GM21390 (cell line): ENCODE data around the gene PACSIN1.
"Not testable (repeated sequence)": the region's sequence is repeated elsewhere in the genome, so short reads cannot be mapped to it uniquely, and the experiment has no call there.

Experiments used
- ATAC-seq: cut with Tn5 transposase; IDR thresholded peaks from one replicate; pipeline ENCODE4 v1.9.1; 2021; ENCODE audit not compliant: unreplicated experiment

Gene PACSIN1

GRCh38 chr6:34457742-34458735 lies 7.8 kb upstream of the PACSIN1 start:
- no peak for ATAC-seq

DNA sequence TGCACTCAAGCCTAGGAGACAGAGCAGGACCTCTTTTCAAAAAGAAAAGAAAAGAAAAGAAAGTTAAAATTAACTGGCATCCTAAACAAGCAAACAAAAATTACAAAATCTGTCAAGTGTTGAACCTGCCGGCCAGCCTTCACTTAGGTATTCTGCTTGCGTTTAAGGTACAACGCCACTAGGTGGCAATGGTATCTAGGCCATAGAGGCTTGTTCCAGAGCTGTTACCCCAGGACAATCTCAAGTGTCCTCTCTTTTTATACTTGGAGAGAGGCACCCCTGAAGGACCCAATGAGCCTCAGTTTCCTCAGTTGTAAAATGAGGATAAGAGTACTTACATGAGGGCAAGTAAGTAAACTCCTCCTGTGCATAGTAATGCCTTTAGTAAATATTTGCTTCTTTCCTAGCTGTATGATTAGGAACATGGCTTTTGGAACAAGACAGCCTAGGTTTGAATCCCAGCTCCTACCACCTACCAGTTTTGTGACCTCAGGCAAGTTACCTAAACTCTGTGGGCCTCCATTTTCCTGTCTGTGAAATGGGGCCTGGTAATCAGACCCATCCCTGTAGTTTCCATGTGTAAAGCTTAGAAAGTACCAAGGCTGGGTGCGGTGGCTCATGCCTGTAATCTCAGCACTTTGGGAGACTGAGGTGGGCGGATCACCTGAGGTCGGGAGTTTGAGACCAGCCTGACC lies 5.8 kb upstream of the PACSIN1 start:
- ATAC-seq, result no peak

DNA sequence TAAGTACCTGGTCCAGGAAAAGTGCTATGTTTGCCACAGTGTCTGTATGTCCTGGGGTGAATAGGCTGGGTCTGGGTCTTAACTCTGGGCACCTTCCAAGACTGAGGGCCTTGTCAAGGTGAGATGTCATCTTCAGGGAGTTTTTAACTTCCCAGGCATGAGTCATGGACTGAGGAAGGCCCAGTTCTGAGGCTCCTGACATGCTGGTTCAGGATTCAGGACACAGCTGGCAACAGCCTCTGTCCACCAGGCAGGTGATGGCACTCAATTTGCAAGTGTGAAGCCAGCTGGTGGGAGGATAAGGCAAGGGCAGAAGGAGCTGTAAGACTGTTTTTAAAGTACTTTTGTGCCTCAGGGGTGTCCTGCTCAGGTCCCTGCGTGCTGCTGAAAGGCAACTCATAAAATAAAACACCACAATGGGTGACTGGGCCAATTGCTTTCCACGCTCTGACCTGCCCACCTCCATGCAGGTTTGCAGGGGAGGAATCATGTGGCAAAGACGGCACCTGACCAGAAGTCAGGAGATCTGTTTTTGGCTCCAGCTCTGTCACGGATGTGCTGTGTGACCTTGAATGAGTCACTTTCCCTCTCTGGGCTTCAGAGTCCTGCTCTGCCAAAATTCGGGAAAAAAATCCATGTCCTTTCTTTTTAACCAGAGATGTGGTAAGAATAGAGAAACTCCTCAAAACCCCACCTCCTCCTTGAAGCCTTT lies 4.9 kb upstream of the PACSIN1 start:
- ATAC-seq, result no peak

DNA sequence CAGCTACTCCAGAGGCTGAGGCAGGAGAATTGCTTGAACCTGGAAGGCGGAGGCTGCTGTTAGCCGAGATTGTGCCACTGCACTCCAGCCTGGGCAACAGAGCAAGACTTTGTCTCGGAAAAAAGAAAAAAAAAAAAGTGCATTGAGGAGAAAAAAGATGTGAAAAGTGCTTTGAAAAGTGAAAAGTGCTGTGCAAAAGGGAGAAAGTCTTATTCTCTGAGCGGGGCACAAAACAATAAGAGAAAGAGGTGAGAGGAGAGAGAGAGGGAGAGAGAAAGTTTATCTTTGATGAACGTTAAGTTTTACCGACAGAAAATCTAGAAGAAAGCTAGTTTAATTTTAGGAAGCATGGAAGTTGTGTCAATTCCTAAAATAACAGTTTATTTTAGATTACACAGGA lies 3.9 kb upstream of the PACSIN1 start:
- no peak for ATAC-seq

DNA sequence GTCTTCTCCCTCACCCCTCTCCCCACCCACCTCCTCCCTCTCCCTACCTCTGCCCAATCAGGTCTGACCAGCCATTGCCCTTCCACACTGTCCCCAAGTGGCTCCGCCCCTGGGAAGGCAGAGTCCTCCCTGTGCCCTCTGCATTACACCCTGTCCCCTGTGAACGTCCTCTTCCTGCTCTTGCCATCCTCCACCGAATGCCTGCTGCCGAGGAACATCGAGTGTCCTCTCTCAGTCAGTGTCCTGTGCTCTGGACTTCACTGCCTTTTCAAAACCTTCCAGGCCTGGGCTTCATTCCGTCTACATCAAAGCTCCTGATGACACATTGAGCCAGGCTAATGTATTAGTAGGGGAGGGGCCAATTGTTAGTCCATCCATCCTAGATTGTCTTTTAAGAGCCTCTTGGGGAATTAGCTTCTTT lies 3.3 kb upstream of the PACSIN1 start:
- no peak for ATAC-seq

DNA sequence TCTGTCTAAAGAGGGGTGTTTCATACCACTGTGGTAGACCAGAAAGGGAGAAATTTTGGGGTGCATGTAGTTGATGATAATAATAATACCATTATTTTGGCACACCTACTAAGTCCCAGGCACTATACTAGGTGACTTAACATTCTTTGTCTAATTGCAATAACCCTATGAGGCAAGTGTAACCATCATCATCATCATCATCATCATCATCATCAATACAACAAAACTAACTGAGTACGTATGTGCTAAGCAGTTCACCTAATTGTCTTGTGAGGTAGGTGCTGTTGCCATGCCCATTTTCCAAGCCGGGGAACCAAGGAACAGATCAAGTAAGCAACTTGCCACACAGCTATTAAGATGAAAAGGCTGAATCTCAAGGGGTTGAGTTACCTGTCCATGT lies 2.6 kb upstream of the PACSIN1 start:
- ATAC-seq, result no peak

- ATAC-seq, result no peak
Observed at GRCh38 chr6:34463849-34464248, 2.0 kb upstream of the PACSIN1 start.

DNA sequence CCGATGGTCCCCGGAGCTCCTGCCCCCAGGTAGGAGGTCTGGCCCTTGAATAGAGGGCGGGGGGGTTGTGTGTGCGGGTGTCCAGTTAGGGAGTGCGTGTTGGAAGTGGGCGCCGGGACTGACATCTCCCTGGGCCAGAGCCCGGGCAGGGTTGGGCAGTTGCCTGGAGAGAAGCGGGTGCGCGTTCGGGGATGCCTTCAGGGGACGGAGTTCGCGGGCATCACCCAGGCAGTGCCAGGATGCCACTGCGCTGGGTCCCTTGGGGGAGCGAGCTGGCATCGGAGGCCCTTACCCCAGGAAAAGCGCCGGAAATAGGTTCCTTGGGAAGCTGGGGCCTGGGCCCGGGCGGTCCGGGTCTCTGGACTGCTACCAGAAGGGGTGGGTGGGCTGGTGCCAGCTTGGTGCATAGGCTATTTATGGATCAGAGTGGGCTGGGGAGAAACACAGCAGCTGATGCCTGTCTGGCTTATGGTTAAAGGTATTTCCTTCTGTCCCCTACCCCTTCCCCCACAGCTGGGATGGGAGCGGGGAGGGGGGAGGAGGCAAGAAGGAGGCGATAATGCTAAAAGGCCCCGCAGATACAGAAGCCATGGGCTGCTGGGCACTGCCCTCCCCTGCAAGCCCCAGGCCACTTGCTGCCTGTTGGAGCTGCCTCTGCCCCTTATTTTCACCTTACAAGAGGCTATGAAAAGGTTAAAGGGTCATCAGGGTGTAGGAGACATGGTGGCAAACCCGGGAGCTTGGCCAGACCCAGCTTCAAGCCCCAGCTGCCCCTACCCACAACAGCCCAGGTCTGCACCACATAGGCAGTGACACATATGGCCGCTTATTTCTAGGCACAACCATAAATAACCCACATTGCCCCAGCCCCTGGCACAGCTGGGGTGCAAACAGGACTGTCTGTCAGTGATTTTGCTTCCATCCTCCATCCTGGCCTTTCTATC lies 638 bp downstream of the PACSIN1 start:
- ATAC-seq, result no peak

GRCh38 chr6:34468378-34468892 lies 2.6 kb downstream of the PACSIN1 start:
- ATAC-seq, result no peak

GRCh38 chr6:34469499-34469898 lies 3.6 kb downstream of the PACSIN1 start:
- ATAC-seq, result no peak

DNA sequence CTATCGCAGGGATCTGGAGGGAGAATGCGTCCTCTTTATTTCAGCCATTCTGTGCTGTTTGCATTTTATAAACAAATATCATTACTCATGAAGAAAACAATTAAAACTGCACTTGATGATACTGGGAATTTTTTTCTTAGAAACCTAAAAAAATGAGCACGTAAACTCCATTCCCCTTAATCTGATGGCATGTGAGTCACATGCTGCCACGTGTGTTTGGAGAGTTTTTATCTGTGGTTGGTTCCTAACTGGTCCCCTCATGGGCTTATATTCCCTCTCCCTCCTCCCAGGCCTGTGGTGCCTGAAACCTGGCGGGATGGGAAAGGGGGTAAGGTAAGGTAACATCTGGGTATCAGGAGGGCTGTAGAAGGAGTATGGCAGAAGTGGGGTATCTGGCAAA lies 6.5 kb downstream of the PACSIN1 start:
- ATAC-seq, result no peak

- no peak for ATAC-seq
Observed at GRCh38 chr6:34473967-34474366, 8.1 kb downstream of the PACSIN1 start.

DNA sequence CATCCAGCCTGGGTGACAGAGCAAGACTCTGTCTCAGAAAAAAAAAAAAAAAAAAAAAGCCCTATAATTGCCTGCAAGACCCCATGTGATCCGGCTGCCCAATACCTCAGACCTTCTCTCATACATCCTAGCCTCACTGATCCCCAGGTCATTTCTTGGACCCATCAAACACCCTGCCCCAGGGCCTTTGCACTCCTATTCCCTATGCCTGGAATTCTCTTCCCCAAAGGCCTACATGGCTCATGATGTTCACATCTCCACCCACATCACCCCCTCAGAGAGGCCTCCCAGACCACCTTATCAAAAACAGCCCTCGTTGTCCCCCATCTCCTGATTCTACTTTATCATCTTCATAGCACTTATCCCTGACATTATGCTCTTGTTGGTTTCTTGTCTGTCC lies 8.9 kb downstream of the PACSIN1 start:
- ATAC-seq, result no peak

DNA sequence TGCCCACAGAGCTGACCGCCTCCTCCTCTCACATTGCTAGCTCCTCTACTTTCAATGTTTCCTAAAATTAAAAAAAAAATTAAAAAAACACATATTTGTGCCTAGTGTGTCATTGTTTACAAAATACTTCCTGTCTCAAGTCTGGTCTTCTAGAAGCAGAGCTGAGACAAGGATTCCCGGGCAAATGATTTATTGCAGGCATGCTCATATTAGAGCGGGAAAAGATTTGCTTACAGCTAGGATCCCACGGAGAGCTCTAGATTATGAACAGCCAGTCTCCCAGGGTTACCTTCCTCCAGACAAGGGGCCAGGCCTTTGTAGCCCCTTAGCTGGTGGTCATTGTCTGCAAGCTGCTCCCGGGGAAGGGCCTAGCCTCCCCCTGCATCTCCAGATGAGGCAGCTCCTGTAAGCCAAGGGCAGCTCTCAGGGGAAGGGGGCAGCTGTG lies 9.4 kb downstream of the PACSIN1 start:
- ATAC-seq, result no peak

DNA sequence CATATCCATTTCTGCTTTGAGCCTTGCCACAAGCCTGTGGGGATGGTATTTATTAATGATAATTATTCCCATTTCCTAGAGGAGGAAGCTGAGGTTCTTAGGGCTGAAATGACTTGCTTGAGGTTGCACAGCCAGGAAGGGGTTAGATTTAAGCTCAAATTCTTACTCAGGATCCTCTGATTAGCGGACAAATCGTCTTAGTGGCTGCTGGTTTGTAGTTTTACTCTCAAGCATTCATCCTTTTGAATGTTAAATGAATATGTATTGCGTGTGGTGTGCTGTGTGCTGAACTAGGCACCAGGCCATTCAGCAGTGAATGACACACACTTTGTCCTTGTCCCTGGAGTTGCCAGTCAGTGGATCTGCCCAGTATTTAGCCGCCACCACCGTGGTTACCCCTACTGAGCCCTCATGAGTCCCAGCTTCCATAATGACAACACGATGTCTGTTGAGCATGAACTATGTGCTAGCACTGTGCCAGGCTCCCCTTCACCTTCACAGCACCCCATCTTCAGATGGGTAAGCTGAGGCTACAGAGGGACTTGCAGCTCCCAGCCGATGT lies 10.0 kb downstream of the PACSIN1 start:
- no peak for ATAC-seq

GRCh38 chr6:34476447-34476846 lies 10.6 kb downstream of the PACSIN1 start:
- no peak for ATAC-seq

DNA sequence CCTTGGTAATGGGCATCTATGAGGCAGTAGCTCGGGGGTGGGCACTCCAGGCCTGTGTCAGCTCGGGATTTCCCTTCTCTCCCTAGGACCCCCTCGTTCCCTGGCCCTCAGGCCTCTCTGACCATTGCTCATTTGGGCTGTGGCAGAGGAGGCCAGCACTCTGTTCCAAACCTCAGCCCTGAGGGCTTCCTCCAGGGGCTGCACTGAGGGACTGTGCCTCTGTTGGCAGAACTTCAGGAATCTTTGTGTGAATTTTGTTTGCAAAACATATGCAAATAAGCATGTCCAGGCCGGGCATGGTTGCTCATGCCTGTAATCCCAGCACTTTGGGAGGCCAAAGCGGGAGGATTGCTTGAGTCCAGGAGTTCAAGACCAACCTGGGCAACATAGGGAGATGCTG lies 11.0 kb downstream of the PACSIN1 start:
- no peak for ATAC-seq

DNA sequence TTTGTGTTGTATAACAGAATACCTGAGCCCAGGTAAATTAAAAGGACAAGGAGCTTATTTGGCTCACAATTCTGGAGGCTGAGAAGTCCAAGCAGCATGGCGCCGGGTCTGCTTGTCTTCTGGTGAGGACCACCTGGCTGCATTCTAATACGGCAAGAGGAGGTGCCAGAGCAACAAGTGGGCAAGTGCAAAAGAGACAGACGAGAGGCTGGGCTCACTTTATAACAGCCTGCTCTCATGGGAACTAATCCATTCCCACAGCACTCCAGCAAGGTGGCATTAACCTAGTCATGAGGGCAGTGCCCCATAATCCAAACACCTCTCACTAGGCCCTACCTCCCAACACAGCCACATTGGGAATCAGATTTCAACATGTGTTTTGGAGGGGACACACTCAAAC lies 12.9 kb downstream of the PACSIN1 start:
- ATAC-seq, result no peak

DNA sequence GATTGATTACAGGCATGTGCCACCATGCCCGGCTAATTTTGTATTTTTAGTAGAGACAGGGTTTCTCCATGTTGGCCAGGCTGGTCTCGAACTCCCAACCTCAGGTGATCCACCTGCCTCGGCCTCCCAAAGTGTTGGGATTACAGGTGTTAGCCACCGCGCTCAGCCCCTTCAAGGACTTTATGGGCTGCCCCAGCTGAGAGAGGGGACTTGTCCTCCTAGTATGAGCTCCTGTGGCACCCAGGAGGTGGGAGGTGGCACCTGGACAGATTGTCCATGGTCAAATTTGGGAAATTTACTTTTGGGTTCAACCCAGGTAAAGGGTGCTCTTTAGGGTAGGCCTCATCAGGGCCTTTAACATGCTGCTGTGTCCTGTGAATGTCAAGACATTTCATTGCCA lies 17.9 kb downstream of the PACSIN1 start:
- not testable (repeated sequence) for ATAC-seq

GRCh38 chr6:34484391-34484790 lies 18.5 kb downstream of the PACSIN1 start:
- no peak for ATAC-seq
